ENCODE measurements around the gene C1QTNF3. TPM values are rescaled to one million over a fixed set of nuclear protein-coding genes. Genes with fewer than 3 reads are reported as not detected.
"Not testable (repeated sequence)": the region's sequence is repeated elsewhere in the genome, so short reads cannot be mapped to it uniquely, and the experiment has no call there.

The C1QTNF3 gene
- total and polyA plus RNA-seq, 2 of the 8 experiments (the other 6 are each of a cell fraction or from before 2014, with no cell fraction given) = 1.0 to 1.2 TPM

DNA sequence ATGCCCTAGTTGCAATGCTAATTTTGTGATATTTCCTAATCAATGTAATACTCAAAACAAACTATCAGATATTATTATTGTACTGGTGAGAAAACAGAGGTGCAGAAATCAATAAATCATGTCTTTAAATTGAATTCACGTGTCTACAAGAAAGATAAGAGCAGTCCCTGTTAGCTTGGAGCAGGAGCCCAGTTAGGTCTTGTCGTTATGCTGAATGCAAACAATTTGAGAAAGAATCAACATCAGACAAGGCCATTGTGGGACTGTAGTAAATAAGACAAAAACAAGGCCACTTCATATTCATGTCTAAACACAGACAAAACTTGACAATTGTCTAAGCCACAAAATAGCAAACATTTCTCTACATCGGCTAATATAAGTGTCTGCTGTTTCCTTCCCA lies 31.1 kb upstream of the C1QTNF3 start:
- H3K79me1 ChIP-seq (ENCODE audit: low read depth, low read length); H3K14ac ChIP-seq (ENCODE audit: insufficient read length); H3K79me2 ChIP-seq (ENCODE audit: control insufficient read depth in 1 of 2, insufficient read depth in 2 of 2, low read length in 2 of 2); H3K9ac ChIP-seq (replicated peaks in 1 of 4; ENCODE audit: extremely low read depth in 1 of 4, low read depth in 3 of 4, low read length in 3 of 4); H3K36me3 ChIP-seq (ENCODE audit: control insufficient read depth in 2 of 4, insufficient read depth in 4 of 4, low read length in 3 of 4); H3K23me2 ChIP-seq (ENCODE audit: low read depth, low read length); H3K9me3 ChIP-seq (ENCODE audit: insufficient read depth in 2 of 2, low read depth in 1 of 2, low read length in 1 of 2); H3K27ac ChIP-seq (ENCODE audit: low read depth, low read length); POLR2A ChIA-PET (ENCODE audit: partially characterized antibody); H4K8ac ChIP-seq (ENCODE audit: extremely low read depth, insufficient read depth, low read length); H3K4me2 ChIP-seq (ENCODE audit: insufficient read depth in 1 of 2, low read depth in 2 of 2, low read length in 2 of 2); H3K56ac ChIP-seq (replicated peaks; ENCODE audit: insufficient read length, low read depth, low read length); H3K27me3 ChIP-seq (replicated peaks in 1 of 4; ENCODE audit: control insufficient read depth in 3 of 4, extremely low read depth in 1 of 4, insufficient read depth in 3 of 4, low read length in 3 of 4); H4K5ac ChIP-seq (ENCODE audit: insufficient read length, low read depth, low read length); H2AFZ ChIP-seq (ENCODE audit: low read length); H3K18ac ChIP-seq (ENCODE audit: extremely low read depth, low read length); H3K23ac ChIP-seq (ENCODE audit: insufficient read length); CTCF ChIA-PET (ENCODE audit: partially characterized antibody); DNase-seq (ENCODE audit: low read depth in 1 of 2, low spot score in 2 of 2); H3K4me1 ChIP-seq (replicated peaks in 1 of 4; ENCODE audit: control insufficient read depth in 3 of 4, insufficient read depth in 4 of 4, low read length in 3 of 4); H4K20me1 ChIP-seq (replicated peaks in 1 of 2; ENCODE audit: control insufficient read depth in 1 of 2, insufficient read depth in 2 of 2, low read length in 2 of 2); H2BK20ac ChIP-seq (ENCODE audit: low read length); H2BK120ac ChIP-seq (replicated peaks; ENCODE audit: low read depth, low read length); H2BK12ac ChIP-seq (ENCODE audit: low read depth, low read length); H3K4ac ChIP-seq (replicated peaks; ENCODE audit: insufficient read length, low read depth, low read length); H4K91ac ChIP-seq (replicated peaks; ENCODE audit: insufficient read length, low read length); H2AK5ac ChIP-seq (ENCODE audit: low read depth, low read length); H2BK15ac ChIP-seq (ENCODE audit: low read length); H3K4me3 ChIP-seq (ENCODE audit: extremely low read depth in 1 of 4, insufficient read depth in 2 of 4, low read depth in 3 of 4, low read length in 4 of 4); H2BK5ac ChIP-seq (ENCODE audit: low read depth, low read length): not testable (repeated sequence)
- WGBS, 2 experiments (ENCODE audit: extremely low coverage in 1 of 2, insufficient coverage in 1 of 2, insufficient read length in 1 of 2, insufficient replicate concordance in 2 of 2, low coverage in 1 of 2, low lambda C conversion rate in 2 of 2, missing lambda C conversion rate in 1 of 2) = 70% methylated on average over 2 of the region's 3 CpGs; no CpG with 5 or more reads in 1 of the 2 experiments
- FAIRE-seq = peak; percentile 63

DNA sequence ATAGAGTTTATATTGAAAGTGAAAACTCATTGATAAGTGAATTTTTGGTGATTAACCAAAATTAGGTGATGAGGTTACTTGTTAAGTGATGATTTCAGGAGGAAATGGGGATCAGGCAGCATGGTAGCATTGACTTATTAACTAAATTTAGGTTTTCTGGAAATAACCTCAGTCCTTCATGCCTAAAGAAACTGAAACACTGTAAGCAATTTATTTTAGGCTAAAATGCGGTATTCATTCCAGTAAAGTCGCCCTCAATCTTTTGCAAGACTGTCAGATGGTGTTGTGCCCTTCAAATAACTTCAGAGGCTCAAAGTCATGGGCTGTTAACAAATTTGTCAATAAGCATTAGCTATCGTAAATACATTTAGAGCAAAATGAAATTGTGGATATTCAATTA lies 27.6 kb upstream of the C1QTNF3 start:
- CTCF ChIA-PET (ENCODE audit: partially characterized antibody); H2AK5ac ChIP-seq (ENCODE audit: low read depth, low read length); FAIRE-seq; H2BK20ac ChIP-seq (ENCODE audit: low read length); H3K36me3 ChIP-seq (ENCODE audit: control insufficient read depth in 2 of 4, insufficient read depth in 4 of 4, low read length in 3 of 4); H3K23me2 ChIP-seq (ENCODE audit: low read depth, low read length); H3K56ac ChIP-seq (replicated peaks; ENCODE audit: insufficient read length, low read depth, low read length); H2BK120ac ChIP-seq (replicated peaks; ENCODE audit: low read depth, low read length); H3K27me3 ChIP-seq (replicated peaks in 1 of 4; ENCODE audit: control insufficient read depth in 3 of 4, extremely low read depth in 1 of 4, insufficient read depth in 3 of 4, low read length in 3 of 4); H3K4me3 ChIP-seq (ENCODE audit: extremely low read depth in 1 of 4, insufficient read depth in 2 of 4, low read depth in 3 of 4, low read length in 4 of 4); DNase-seq (ENCODE audit: low read depth in 1 of 2, low spot score in 2 of 2); H3K9ac ChIP-seq (replicated peaks in 1 of 4; ENCODE audit: extremely low read depth in 1 of 4, low read depth in 3 of 4, low read length in 3 of 4); H4K8ac ChIP-seq (ENCODE audit: extremely low read depth, insufficient read depth, low read length); H4K20me1 ChIP-seq (replicated peaks in 1 of 2; ENCODE audit: control insufficient read depth in 1 of 2, insufficient read depth in 2 of 2, low read length in 2 of 2); H4K5ac ChIP-seq (ENCODE audit: insufficient read length, low read depth, low read length); H2AFZ ChIP-seq (ENCODE audit: low read length); H3K4me1 ChIP-seq (replicated peaks in 1 of 4; ENCODE audit: control insufficient read depth in 3 of 4, insufficient read depth in 4 of 4, low read length in 3 of 4); H3K27ac ChIP-seq (ENCODE audit: low read depth, low read length); H3K4me2 ChIP-seq (ENCODE audit: insufficient read depth in 1 of 2, low read depth in 2 of 2, low read length in 2 of 2); H3K14ac ChIP-seq (ENCODE audit: insufficient read length); H4K91ac ChIP-seq (replicated peaks; ENCODE audit: insufficient read length, low read length); H2BK5ac ChIP-seq (ENCODE audit: low read depth, low read length); H3K23ac ChIP-seq (ENCODE audit: insufficient read length); H3K9me3 ChIP-seq (ENCODE audit: insufficient read depth in 2 of 2, low read depth in 1 of 2, low read length in 1 of 2); H3K4ac ChIP-seq (replicated peaks; ENCODE audit: insufficient read length, low read depth, low read length); POLR2A ChIA-PET (ENCODE audit: partially characterized antibody); H2BK12ac ChIP-seq (ENCODE audit: low read depth, low read length); H2BK15ac ChIP-seq (ENCODE audit: low read length); H3K18ac ChIP-seq (ENCODE audit: extremely low read depth, low read length); H3K79me1 ChIP-seq (ENCODE audit: low read depth, low read length); H3K79me2 ChIP-seq (ENCODE audit: control insufficient read depth in 1 of 2, insufficient read depth in 2 of 2, low read length in 2 of 2): not testable (repeated sequence)
- 96% methylated on average over 2 of the region's 3 CpGs; no CpG with 5 or more reads in 1 of the 2 experiments for WGBS, 2 experiments (ENCODE audit: extremely low coverage in 1 of 2, insufficient coverage in 1 of 2, insufficient read length in 1 of 2, insufficient replicate concordance in 2 of 2, low coverage in 1 of 2, low lambda C conversion rate in 2 of 2, missing lambda C conversion rate in 1 of 2)
